Ishikawa (cell line): ENCODE results near the gene PPP1R37.

Experiments
- CEBPB ChIP-seq: IDR thresholded peaks from 2 replicates; pipeline ENCODE4 v1.6.1; 2012
- CREB1 ChIP-seq: IDR thresholded peaks from 2 replicates; pipeline ENCODE4 v1.6.1; 2012; ENCODE audit warnings: low read depth
- EGR1 ChIP-seq: IDR thresholded peaks from 2 replicates; pipeline ENCODE4 v1.6.1; 2012
- EP300 ChIP-seq: IDR thresholded peaks from 2 replicates; pipeline ENCODE4 v1.6.1; 2012; ENCODE audit warnings: borderline replicate concordance
- FOXM1 ChIP-seq: IDR thresholded peaks from 2 replicates; pipeline ENCODE4 v1.6.1; 2012; ENCODE audit warnings: low read depth, borderline replicate concordance
- MAX ChIP-seq: IDR thresholded peaks from 2 replicates; pipeline ENCODE4 v1.6.1; 2012
- NFIC ChIP-seq: IDR thresholded peaks from 2 replicates; pipeline ENCODE4 v1.6.1; 2012
- RAD21 ChIP-seq: IDR thresholded peaks from 2 replicates; pipeline ENCODE4 v1.6.1; 2012; ENCODE audit warnings: low read depth
- TAF1 ChIP-seq: IDR thresholded peaks from 2 replicates; pipeline ENCODE4 v1.6.1; 2012; ENCODE audit warnings: low read depth, mild to moderate bottlenecking
- TCF12 ChIP-seq: IDR thresholded peaks from 2 replicates; pipeline ENCODE4 v1.6.1; 2012; ENCODE audit warnings: low read depth
- TEAD4 ChIP-seq: IDR thresholded peaks from 2 replicates; pipeline ENCODE4 v1.6.1; 2012
- YY1 ChIP-seq: IDR thresholded peaks from 2 replicates; pipeline ENCODE4 v1.6.1; 2012; ENCODE audit warnings: low read depth
- ZBTB7A ChIP-seq: IDR thresholded peaks from 2 replicates; pipeline ENCODE4 v1.6.1; 2012; ENCODE audit warnings: low read depth
- TF ChIP-seq, protein P1 (sequence below): IDR thresholded peaks from 2 replicates; pipeline ENCODE4 v1.6.1; 2012
- TF ChIP-seq, protein P2 (sequence below): IDR thresholded peaks from 2 replicates; pipeline ENCODE4 v1.6.1; 2012; ENCODE audit warnings: low read depth, mild to moderate bottlenecking

PPP1R37 gene

DNA sequence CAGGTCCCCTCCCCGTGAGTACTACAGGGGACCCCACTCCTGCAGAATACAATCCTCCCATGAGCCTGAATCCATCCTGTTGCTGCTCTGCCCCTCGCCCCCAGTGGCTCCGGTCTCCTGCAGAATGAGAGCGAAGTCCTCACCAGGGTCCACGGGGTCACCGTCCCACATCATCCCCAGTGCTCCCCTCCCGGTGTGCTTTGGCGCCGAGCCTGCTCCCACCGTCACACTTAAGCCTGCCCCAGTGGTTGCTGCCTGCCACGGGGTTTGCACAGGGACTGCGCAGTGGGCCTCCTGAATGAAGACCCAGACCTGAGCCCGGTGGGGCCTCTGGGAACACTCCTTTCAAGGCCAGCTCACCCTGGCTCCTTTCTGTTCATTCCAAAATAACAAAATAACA is 37.3 kb downstream of the PPP1R37 start:
- TF ChIP-seq RAD21 (no peak), EGR1 (no peak), TEAD4 (no peak), CREB1 (no peak), YY1 (no peak)
- TF ChIP-seq, protein P1, sequence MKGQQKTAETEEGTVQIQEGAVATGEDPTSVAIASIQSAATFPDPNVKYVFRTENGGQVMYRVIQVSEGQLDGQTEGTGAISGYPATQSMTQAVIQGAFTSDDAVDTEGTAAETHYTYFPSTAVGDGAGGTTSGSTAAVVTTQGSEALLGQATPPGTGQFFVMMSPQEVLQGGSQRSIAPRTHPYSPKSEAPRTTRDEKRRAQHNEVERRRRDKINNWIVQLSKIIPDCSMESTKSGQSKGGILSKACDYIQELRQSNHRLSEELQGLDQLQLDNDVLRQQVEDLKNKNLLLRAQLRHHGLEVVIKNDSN = no peak

- TF ChIP-seq EGR1 = no peak
- TF ChIP-seq, protein P2, sequence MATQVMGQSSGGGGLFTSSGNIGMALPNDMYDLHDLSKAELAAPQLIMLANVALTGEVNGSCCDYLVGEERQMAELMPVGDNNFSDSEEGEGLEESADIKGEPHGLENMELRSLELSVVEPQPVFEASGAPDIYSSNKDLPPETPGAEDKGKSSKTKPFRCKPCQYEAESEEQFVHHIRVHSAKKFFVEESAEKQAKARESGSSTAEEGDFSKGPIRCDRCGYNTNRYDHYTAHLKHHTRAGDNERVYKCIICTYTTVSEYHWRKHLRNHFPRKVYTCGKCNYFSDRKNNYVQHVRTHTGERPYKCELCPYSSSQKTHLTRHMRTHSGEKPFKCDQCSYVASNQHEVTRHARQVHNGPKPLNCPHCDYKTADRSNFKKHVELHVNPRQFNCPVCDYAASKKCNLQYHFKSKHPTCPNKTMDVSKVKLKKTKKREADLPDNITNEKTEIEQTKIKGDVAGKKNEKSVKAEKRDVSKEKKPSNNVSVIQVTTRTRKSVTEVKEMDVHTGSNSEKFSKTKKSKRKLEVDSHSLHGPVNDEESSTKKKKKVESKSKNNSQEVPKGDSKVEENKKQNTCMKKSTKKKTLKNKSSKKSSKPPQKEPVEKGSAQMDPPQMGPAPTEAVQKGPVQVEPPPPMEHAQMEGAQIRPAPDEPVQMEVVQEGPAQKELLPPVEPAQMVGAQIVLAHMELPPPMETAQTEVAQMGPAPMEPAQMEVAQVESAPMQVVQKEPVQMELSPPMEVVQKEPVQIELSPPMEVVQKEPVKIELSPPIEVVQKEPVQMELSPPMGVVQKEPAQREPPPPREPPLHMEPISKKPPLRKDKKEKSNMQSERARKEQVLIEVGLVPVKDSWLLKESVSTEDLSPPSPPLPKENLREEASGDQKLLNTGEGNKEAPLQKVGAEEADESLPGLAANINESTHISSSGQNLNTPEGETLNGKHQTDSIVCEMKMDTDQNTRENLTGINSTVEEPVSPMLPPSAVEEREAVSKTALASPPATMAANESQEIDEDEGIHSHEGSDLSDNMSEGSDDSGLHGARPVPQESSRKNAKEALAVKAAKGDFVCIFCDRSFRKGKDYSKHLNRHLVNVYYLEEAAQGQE = no peak
- no peak for TF ChIP-seq CEBPB
- no peak for TF ChIP-seq CREB1
- TF ChIP-seq RAD21 = no peak
Observed at GRCh38 chr19:45130888-45131615, 38.1 kb downstream of the PPP1R37 start.

GRCh38 chr19:45133661-45134060 is 40.7 kb downstream of the PPP1R37 start:
- TF ChIP-seq FOXM1 (no peak), TCF12 (no peak), EP300 (no peak), YY1 (no peak), NFIC (no peak), RAD21 (no peak), ZBTB7A (no peak), MAX (no peak), TAF1 (no peak), CREB1 (no peak), CEBPB (no peak), EGR1 (no peak)
- TF ChIP-seq, protein P1 = no peak

GRCh38 chr19:45135176-45135885 is 42.4 kb downstream of the PPP1R37 start:
- TF ChIP-seq FOXM1 (no peak), NFIC (no peak), TAF1 (no peak), EP300 (no peak), TCF12 (no peak)

DNA sequence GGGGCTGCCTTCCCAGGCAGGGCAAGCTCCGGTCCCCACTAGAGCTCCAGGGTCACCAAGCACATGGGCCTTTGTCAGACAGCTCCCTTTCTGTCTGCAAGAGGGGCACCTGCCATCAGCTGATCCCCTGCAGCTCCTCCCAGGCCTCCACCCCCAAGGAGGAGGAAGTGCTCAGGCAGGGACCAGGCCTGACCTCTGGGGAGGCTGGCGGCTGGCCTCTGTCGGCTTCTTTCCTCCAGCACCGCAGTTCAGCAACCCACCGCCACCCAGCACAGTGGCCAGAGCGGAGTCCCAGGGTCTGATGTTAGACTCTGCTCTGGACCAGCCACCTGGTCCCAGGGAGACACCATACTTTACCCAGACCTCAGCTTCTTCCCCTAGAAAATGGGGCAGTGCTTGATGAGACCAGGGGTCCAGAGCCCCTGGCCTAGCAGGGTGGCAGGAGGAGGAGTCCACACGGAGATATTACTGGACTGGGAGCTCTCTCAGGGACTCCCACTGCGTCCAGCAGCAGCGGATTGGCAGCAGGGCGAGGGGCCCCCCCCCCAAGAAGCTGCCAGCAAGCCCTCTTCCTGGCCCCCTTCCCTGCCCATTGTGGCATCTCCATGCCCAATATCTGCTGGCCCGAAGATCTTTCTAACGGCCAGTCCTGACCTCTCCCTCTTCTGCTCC is 43.7 kb downstream of the PPP1R37 start:
- TF ChIP-seq CEBPB (no peak), MAX (no peak), RAD21 (no peak), FOXM1 (no peak), EP300 (no peak), ZBTB7A (no peak)

GRCh38 chr19:45137179-45137761 is 44.3 kb downstream of the PPP1R37 start:
- TF ChIP-seq ZBTB7A (no peak), RAD21 (no peak), EP300 (no peak), CEBPB (no peak), NFIC (no peak), TCF12 (no peak), TAF1 (no peak), YY1 (no peak), TEAD4 (no peak), MAX (no peak), FOXM1 (no peak), CREB1 (no peak)
- TF ChIP-seq, protein P2 = no peak
